Measurements from ENCODE around the gene PAFAH1B2. TPM values are rescaled to one million over a fixed set of nuclear protein-coding genes. Genes with fewer than 3 reads are reported as not detected.

PAFAH1B2 gene
- total and polyA plus RNA-seq, 8 donors, result 14.9 to 174 (median 32.0) TPM

- DNase-seq, result peak; percentile 24 to 51
- 11 to 22% (median 13%) methylated on average over 4 of the region's 4 CpGs for WGBS, 5 donors
Observed at GRCh38 chr11:117180020-117180419, 35.9 kb downstream of the PAFAH1B2 start.

DNA sequence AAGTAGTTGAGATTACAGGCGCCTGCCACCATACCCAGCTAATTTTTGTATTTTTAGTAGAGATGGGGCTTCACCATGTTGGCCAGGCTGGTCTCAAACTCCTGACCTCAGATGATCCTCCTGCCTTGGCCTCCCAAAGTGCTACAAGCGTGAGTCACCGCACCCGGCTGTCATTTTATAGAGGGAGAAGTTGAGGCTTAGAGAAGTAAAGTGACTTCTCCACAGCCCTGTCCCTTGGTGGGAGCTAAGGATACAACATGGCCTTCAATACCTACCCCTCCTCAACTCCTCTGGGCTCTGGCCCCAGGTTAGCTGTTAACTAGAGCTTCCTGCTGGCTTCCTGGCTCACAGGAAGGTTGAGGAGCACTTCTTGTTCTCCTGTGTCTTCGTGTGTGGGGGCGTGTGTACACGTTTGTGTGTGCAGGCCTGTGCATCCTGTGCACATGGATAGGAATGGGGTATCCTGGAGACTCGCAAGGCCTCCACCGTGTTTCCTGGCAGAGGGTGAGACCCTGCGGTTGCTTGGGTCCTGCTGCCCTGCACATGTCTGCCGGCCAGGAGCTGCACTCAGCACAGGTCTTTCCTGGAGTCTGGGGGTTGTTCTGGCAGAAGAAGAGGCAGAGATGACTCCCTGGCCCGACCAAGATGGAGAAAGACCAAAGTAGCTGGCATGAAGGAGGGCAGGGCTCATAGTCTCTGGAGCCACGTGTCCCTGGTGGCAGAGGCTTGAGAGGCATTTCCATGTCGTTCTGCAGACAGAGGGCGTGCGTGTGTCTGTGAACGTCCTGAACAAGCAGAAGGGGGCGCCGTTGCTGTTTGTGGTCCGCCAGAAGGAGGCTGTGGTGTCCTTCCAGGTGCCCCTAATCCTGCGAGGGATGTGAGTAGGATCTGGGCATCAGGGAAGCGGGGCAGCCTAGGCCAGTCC, 36.8 kb downstream of the PAFAH1B2 start:
- TF ChIP-seq CTCF (IDR thresholded peaks at IDR 0.05) (peak in 5 of 7 experiments; percentile 45 to 91 (median 70)), POLR2AphosphoS5 (IDR thresholded peaks at IDR 0.05) (peak in 2 of 3 donors; percentile 39 to 78), EP300 (IDR thresholded peaks at IDR 0.05) (no peak), POLR2A (IDR thresholded peaks at IDR 0.05) (no peak)
- peak overlapping the region; percentile 75 to 93 (median 86) for H3K4me3 ChIP-seq

More at GRCh38 chr11:117180020-117180419, 35.9 kb downstream of the PAFAH1B2 start:
- Histone ChIP-seq H3K27ac (peak overlapping the region; percentile 96 to 99 (median 98)), H3K9me3 (no peaks in the 10 kb centered on the region), H3K4me1 (peaks cover 63 to 85% (median 82%) of the 10 kb centered on the region in 4 donors), H3K36me3 (peaks cover 13 to 32% (median 28%) of the 10 kb centered on the region in 4 donors), H3K27me3 (no peaks in the 10 kb centered on the region), H3K4me3 (peak overlapping the region; percentile 75 to 93 (median 86))
- intact Hi-C loops (cut with DNase I; ENCODE audit: low total_unique reads), result no loop called here
- TF ChIP-seq POLR2A (IDR thresholded peaks at IDR 0.05), result no peak
- no peak for TF ChIP-seq POLR2AphosphoS5 (IDR thresholded peaks at IDR 0.05)
- TF ChIP-seq EP300 (IDR thresholded peaks at IDR 0.05), result no peak
- TF ChIP-seq CTCF (IDR thresholded peaks at IDR 0.05), result no peak

DNA sequence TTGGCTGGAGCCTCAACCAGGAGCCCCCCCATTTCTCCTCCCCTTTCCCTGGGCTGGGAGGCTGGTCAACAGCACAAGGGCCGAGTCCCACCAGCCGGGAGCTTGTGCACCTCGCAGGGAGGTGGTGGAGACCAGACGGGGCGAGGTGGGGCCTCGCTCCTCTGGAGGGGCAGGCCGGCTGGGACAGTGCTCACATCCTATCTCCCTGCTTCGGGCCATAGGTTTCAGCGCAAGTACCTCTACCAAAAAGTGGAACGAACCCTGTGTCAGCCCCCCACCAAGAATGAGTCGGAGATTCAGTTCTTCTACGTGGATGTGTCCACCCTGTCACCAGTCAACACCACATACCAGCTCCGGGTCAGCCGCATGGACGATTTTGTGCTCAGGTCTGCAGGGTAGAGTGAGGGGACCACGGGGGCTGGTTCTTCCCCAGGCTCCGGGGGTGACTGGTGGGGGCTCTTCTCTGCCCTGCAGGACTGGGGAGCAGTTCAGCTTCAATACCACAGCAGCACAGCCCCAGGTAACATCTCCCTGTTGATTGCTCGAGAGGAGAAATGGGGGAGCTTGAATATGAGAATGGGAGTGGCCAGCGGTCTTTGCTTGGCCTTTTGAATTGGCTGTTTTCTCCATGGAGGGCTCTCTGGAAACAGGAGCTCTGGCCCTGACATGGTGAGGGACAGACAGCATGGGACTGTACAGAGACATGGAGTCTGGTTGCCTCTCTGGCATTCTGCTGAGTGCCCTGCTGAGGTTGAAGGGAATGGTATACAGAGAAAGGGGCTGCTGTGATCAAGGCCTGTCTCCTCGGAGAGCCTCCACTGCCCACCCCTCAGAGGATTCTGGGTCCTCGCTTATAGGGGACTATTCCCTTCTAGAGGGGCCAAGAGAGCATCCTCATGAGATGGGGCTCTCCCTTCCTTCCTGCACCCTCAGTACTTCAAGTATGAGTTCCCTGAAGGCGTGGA, 37.8 kb downstream of the PAFAH1B2 start:
- DNase-seq, result peak in 1 of 2 donors; percentile 14
- 65 to 88% (median 71%) methylated on average over 19 to 22 of the region's 22 CpGs for WGBS, 5 donors
- H3K4me1 ChIP-seq, result peaks cover 66 to 89% (median 82%) of the 10 kb centered on the region in 4 donors
- TF ChIP-seq POLR2AphosphoS5 (IDR thresholded peaks at IDR 0.05), result no peak
- no peak for TF ChIP-seq POLR2A (IDR thresholded peaks at IDR 0.05)
- TF ChIP-seq EP300 (IDR thresholded peaks at IDR 0.05), result no peak
- no peak for TF ChIP-seq CTCF (IDR thresholded peaks at IDR 0.05)
- intact Hi-C loops (cut with DNase I; ENCODE audit: low total_unique reads), result no loop called here
- peak overlapping the region; percentile 42 to 99 (median 96) for H3K27ac ChIP-seq
- H3K4me3 ChIP-seq, result peak overlapping the region in 3 of 4 donors; percentile 4 to 75 (median 15)
- no peaks in the 10 kb centered on the region for H3K27me3 ChIP-seq
- H3K36me3 ChIP-seq, result peaks cover 21 to 48% (median 36%) of the 10 kb centered on the region in 4 donors
- H3K9me3 ChIP-seq, result no peaks in the 10 kb centered on the region

More for the DNA sequence above, 36.8 kb downstream of the PAFAH1B2 start:
- H3K36me3 ChIP-seq, result peaks cover 13 to 39% (median 29%) of the 10 kb centered on the region in 4 donors
- no peaks in the 10 kb centered on the region for H3K9me3 ChIP-seq
- intact Hi-C loops (cut with DNase I; ENCODE audit: low total_unique reads), result no loop called here
- peak overlapping the region; percentile 42 to 99 (median 98) for H3K27ac ChIP-seq
- H3K27me3 ChIP-seq, result no peaks in the 10 kb centered on the region
- peak; percentile 87 to 93 for DNase-seq
- WGBS, 5 donors, result 29 to 41% (median 32%) methylated on average over 17 to 22 of the region's 22 CpGs
- peaks cover 66 to 89% (median 82%) of the 10 kb centered on the region in 4 donors for H3K4me1 ChIP-seq

Measured in stomach (tissue), 9 donors.